Measurements from ENCODE around the gene RGL1.

RGL1 gene

DNA sequence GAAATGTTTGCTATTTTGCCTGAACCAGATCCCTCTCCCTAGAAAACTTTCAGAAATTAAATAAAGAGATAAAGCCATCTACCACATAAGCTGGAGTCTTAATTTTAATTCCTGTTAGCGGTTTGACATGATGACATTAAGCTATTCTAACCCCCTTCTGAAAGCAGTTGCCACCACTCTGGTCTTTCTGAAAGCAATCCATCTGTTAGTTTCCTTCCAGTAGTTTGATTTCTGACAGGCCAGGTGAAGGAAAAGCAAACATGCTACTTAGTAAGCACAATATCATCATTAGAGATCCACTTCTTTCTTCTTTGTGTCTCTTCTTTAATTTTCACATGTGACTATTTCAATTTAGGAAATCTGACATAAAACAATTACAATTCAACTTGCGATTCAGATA is 39.9 kb downstream of the RGL1 start:
- no peak for TF ChIP-seq Cebpa-rat (IDR thresholded peaks at IDR 0.05)
- Histone ChIP-seq H3K27ac (peak overlapping the region; percentile 78), H3K4me3 (no peak overlapping the region), H3K9me3 (no peaks in the 10 kb centered on the region; the same call in 1 of the 2 replicates), H3K9ac (no peak overlapping the region), H3K27me3 (no peaks in the 10 kb centered on the region), H3K4me1 (peaks cover 51% of the 10 kb centered on the region), H3K4me2 (peak overlapping the region; percentile 89), H4K20me1 (no peaks in the 10 kb centered on the region), H3K36me3 (peaks cover 41% of the 10 kb centered on the region)

DNA sequence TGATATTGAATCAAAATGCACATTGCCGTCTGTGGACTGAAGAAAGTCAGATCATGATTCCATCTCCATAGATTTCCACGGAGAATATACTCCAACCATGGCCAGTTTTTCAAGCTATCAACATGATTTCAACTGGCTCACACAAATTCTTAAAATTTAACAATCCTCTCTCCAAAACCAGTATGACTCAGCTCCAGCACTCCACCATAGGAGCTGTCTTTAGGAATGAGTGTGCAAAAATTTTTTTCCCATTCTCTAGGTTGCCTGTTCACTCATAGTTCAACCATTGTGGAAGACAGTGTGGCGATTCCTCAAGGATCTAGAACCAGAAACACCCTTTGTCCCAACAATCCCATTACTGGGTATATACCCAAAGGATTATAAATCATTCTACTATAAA is 40.8 kb downstream of the RGL1 start:
- peaks cover 39% of the 10 kb centered on the region for H3K36me3 ChIP-seq
- no peaks in the 10 kb centered on the region for H4K20me1 ChIP-seq
- no peak overlapping the region for H3K9ac ChIP-seq
- peaks cover 49% of the 10 kb centered on the region for H3K4me1 ChIP-seq
- H3K27ac ChIP-seq, result 0 out of 2 replicates have a peak overlapping the region, but pooled peaks have one; percentile 9
- no peaks in the 10 kb centered on the region for H3K27me3 ChIP-seq
- TF ChIP-seq Cebpa-rat (IDR thresholded peaks at IDR 0.05), result no peak
- no peaks in the 10 kb centered on the region; the same call in 1 of the 2 replicates for H3K9me3 ChIP-seq
- peak overlapping the region; percentile 89; the same call in 1 of the 2 replicates for H3K4me2 ChIP-seq
- H3K4me3 ChIP-seq, result no peak overlapping the region

DNA sequence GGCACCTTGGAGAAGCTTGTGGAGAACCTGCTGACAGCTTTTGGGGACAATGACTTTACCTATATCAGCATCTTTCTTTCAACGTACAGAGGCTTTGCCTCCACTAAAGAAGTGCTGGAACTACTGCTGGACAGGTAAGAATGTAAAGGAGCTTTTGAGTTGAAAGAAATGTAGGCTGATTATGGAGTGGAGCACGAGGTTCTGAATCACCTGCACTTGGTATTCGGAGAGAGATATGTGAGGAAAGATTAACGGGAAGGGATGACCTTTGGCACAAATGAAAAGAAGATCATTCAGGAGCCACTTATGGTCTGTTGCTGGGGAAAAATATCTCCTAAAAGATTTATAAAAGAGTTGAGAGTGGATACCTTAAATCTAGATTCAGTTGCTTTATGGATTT is 42.7 kb downstream of the RGL1 start:
- no peaks in the 10 kb centered on the region for H3K27me3 ChIP-seq
- H4K20me1 ChIP-seq, result no peaks in the 10 kb centered on the region
- H3K4me1 ChIP-seq, result peaks cover 33% of the 10 kb centered on the region
- no peak overlapping the region for H3K4me3 ChIP-seq
- H3K36me3 ChIP-seq, result peaks cover 55% of the 10 kb centered on the region
- no peak overlapping the region for H3K27ac ChIP-seq
- no peak overlapping the region for H3K4me2 ChIP-seq
- no peaks in the 10 kb centered on the region; the same call in 1 of the 2 replicates for H3K9me3 ChIP-seq
- no peak overlapping the region for H3K9ac ChIP-seq
- no peak for TF ChIP-seq Cebpa-rat (IDR thresholded peaks at IDR 0.05)

- H3K4me3 ChIP-seq, result no peak overlapping the region
- H3K27ac ChIP-seq, result no peak overlapping the region
- H3K4me1 ChIP-seq, result peaks cover 31% of the 10 kb centered on the region
- H3K4me2 ChIP-seq, result no peak overlapping the region
- no peaks in the 10 kb centered on the region for H4K20me1 ChIP-seq
- H3K27me3 ChIP-seq, result no peaks in the 10 kb centered on the region
- H3K9me3 ChIP-seq, result no peaks in the 10 kb centered on the region; the same call in 1 of the 2 replicates
- no peak for TF ChIP-seq Cebpa-rat (IDR thresholded peaks at IDR 0.05)
- no peak overlapping the region for H3K9ac ChIP-seq
- peaks cover 62% of the 10 kb centered on the region for H3K36me3 ChIP-seq
Measured at GRCh38 chr1:183850852-183851251, 45.9 kb downstream of the RGL1 start.

- Histone ChIP-seq H3K36me3 (peaks cover 69% of the 10 kb centered on the region), H3K27ac (no peak overlapping the region), H3K9ac (no peak overlapping the region), H4K20me1 (no peaks in the 10 kb centered on the region), H3K27me3 (no peaks in the 10 kb centered on the region), H3K9me3 (peaks cover 16% of the 10 kb centered on the region), H3K4me3 (no peak overlapping the region), H3K4me1 (peaks cover 41% of the 10 kb centered on the region), H3K4me2 (no peak overlapping the region)
- no peak for TF ChIP-seq Cebpa-rat (IDR thresholded peaks at IDR 0.05)
Measured at GRCh38 chr1:183859119-183859518, 54.2 kb downstream of the RGL1 start.

DNA sequence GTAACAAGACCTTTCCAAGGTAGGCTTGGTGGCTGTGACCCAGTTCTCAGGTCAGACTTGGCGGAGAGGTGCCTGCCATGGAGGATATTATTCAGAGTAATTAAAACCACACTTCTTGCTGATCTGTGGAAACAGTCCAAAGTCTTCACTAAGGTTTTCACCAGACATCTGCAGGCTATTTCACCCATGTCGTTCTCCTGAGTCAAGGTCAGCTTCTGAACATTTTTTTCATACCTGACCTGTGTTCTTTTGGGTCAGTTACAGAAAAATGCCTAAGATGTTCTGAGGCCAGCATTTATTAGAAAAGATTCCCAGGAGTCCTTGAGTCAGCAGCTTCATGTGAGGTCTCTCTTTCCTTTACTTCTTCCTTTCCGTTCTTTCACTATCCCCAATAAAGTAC is 54.9 kb downstream of the RGL1 start:
- peaks cover 74% of the 10 kb centered on the region for H3K36me3 ChIP-seq
- no peak overlapping the region for H3K9ac ChIP-seq
- no peaks in the 10 kb centered on the region for H3K27me3 ChIP-seq
- H3K4me2 ChIP-seq, result no peak overlapping the region
- no peak overlapping the region for H3K4me3 ChIP-seq
- H3K9me3 ChIP-seq, result peaks cover 16% of the 10 kb centered on the region
- no peak for TF ChIP-seq Cebpa-rat (IDR thresholded peaks at IDR 0.05)
- H4K20me1 ChIP-seq, result no peaks in the 10 kb centered on the region
- H3K27ac ChIP-seq, result no peak overlapping the region
- H3K4me1 ChIP-seq, result peaks cover 33% of the 10 kb centered on the region

GRCh38 chr1:183862967-183863366 is 58.0 kb downstream of the RGL1 start:
- peaks cover 30% of the 10 kb centered on the region for H3K4me1 ChIP-seq
- H4K20me1 ChIP-seq, result no peaks in the 10 kb centered on the region
- H3K36me3 ChIP-seq, result peaks cover 93% of the 10 kb centered on the region
- H3K27me3 ChIP-seq, result no peaks in the 10 kb centered on the region
- H3K9me3 ChIP-seq, result peaks cover 11% of the 10 kb centered on the region; the same call in 1 of the 2 replicates
- no peak overlapping the region for H3K4me2 ChIP-seq
- H3K27ac ChIP-seq, result no peak overlapping the region
- H3K4me3 ChIP-seq, result no peak overlapping the region
- TF ChIP-seq Cebpa-rat (IDR thresholded peaks at IDR 0.05), result no peak
- no peak overlapping the region for H3K9ac ChIP-seq

- Histone ChIP-seq H4K20me1 (no peaks in the 10 kb centered on the region), H3K4me1 (peaks cover 30% of the 10 kb centered on the region), H3K27me3 (no peaks in the 10 kb centered on the region), H3K27ac (no peak overlapping the region), H3K9me3 (peaks cover 11% of the 10 kb centered on the region; the same call in 1 of the 2 replicates), H3K9ac (no peak overlapping the region), H3K4me2 (no peak overlapping the region), H3K4me3 (no peak overlapping the region), H3K36me3 (peaks cover 98% of the 10 kb centered on the region)
- no peak for TF ChIP-seq Cebpa-rat (IDR thresholded peaks at IDR 0.05)
Measured at GRCh38 chr1:183863852-183864251, 58.9 kb downstream of the RGL1 start.

GRCh38 chr1:183864611-183865010 is 59.7 kb downstream of the RGL1 start:
- no peak overlapping the region; the same call in 1 of the 2 replicates for H3K27ac ChIP-seq

DNA sequence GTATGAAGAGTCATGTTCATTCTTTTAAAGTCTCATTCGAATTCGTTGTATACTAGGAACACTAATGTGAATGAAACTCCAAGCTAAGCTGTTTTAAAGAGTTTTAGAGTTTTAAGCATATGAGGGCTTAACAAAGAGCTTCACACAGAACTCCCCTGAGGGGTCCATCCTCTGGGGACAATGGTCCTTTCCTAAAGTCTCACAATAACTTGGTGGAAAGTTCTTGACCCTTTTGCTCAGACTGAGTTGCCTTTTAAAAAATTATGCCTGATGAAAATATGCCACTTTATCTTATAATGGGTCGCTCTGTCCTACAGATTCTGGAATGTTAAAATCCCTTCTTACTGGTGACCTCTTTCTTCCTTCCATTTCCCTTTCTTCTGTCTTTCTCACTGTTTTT is 64.3 kb downstream of the RGL1 start:
- H3K27ac ChIP-seq, result peak overlapping the region; percentile 96
- no peaks in the 10 kb centered on the region for H4K20me1 ChIP-seq
- H3K4me1 ChIP-seq, result peaks cover 76% of the 10 kb centered on the region
- peaks cover 51% of the 10 kb centered on the region for H3K36me3 ChIP-seq
- no peak overlapping the region for H3K4me3 ChIP-seq
- peak overlapping the region; percentile 76 for H3K4me2 ChIP-seq
- H3K9ac ChIP-seq, result peak overlapping the region; percentile 57
- no peak for TF ChIP-seq Cebpa-rat (IDR thresholded peaks at IDR 0.05)
- H3K27me3 ChIP-seq, result no peaks in the 10 kb centered on the region
- 0 out of 2 replicates have a peak, but pooled peaks cover 4% of the 10 kb centered on the region for H3K9me3 ChIP-seq

More at GRCh38 chr1:183864611-183865010, 59.7 kb downstream of the RGL1 start:
- H3K4me3 ChIP-seq, result no peak overlapping the region
- H3K9ac ChIP-seq, result no peak overlapping the region
- no peaks in the 10 kb centered on the region for H3K27me3 ChIP-seq
- H3K4me2 ChIP-seq, result no peak overlapping the region
- peaks cover 11% of the 10 kb centered on the region; the same call in 1 of the 2 replicates for H3K9me3 ChIP-seq
- H4K20me1 ChIP-seq, result no peaks in the 10 kb centered on the region
- peaks cover 33% of the 10 kb centered on the region for H3K4me1 ChIP-seq
- TF ChIP-seq Cebpa-rat (IDR thresholded peaks at IDR 0.05), result no peak
- peaks cover 96% of the 10 kb centered on the region for H3K36me3 ChIP-seq

DNA sequence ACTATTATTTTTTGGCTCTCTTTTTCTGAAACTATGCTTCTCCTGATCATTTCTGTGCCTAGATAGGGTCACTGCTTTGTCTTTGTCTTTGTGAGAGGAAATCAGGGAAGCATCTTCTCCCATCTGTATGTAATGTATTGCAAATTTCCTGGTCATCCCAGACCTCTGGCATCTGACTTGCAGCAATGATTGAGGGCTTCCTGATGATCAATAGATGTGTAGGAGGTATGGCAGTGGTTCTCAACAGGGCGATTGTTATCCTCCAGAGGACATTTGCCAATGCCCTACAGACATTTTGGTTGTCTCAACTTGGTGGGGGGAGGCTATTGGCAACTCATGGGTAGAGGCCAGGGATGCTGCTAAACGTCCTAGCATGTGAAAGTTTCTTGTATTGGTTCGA is 64.7 kb downstream of the RGL1 start:
- Histone ChIP-seq H3K4me1 (peaks cover 81% of the 10 kb centered on the region), H3K4me2 (peak overlapping the region; percentile 76), H3K9me3 (0 out of 2 replicates have a peak, but pooled peaks cover 4% of the 10 kb centered on the region), H3K27me3 (no peaks in the 10 kb centered on the region), H3K4me3 (no peak overlapping the region), H3K36me3 (peaks cover 47% of the 10 kb centered on the region), H3K9ac (peak overlapping the region; percentile 57), H4K20me1 (no peaks in the 10 kb centered on the region), H3K27ac (peak overlapping the region; percentile 96)
- no peak for TF ChIP-seq Cebpa-rat (IDR thresholded peaks at IDR 0.05)

Data from BLaER1 (cell line).